B cell (primary cell): Measurements from ENCODE around the gene ACVR1. TPM values are rescaled to one million over a fixed set of nuclear protein-coding genes. Genes with fewer than 3 reads are reported as not detected.

ENCODE experiments used
- ATAC-seq: fragments of 200-7000 bp; cut with Tn5 transposase; one replicate; pipeline ENCODE4 v1.10.0; 2021; ENCODE audit warnings: low read depth, mild to moderate bottlenecking, moderate number of reproducible peaks, moderate library complexity
- CTCF ChIA-PET: fragments of 350-600 bp; sonication (Branson Sonifier 250); formaldehyde crosslinking; loops from one replicate; lab custom pipeline; 2021; ENCODE audit warnings: antibody characterized with exemption, inconsistent platforms; lab: Charles Lee
- POLR2A ChIA-PET: fragments of 350-600 bp; sonication (Branson Sonifier 250); formaldehyde crosslinking; loops from one replicate; lab custom pipeline; 2021; ENCODE audit warnings: antibody characterized with exemption; lab: Charles Lee
- DNase-seq: peaks from one replicate; pipeline ENCODE4 v3.0.0; 2013
- H2AFZ ChIP-seq: 2 replicates; pipeline ENCODE4 v1.6.1; 2012; ENCODE audit warnings: mild to moderate bottlenecking, low read depth, low read length; ENCODE audit not compliant: insufficient read depth, poor library complexity, severe bottlenecking
- H3K27ac ChIP-seq, 2 donors: 1 replicate in 1 of 2; 2 replicates in 1 of 2; pipeline ENCODE4 v1.5.1; 2012 to 2013; ENCODE audit warnings: low read length in 2 of 2, mild to moderate bottlenecking in 2 of 2, moderate library complexity in 1 of 2
- H3K27me3 ChIP-seq, 4 experiments: fragments of 200-600 bp in 1 of 4; sonication (generic) in 1 of 4; replicated peaks in 1 of 4; 1 replicate in 2 of 4; 2 replicates in 2 of 4; pipeline versions ENCODE4 v1.6.1 to v1.7.0; 2013 to 2016; ENCODE audit warnings: low read length in 3 of 4, mild to moderate bottlenecking in 2 of 4, mixed read lengths in 1 of 4, moderate library complexity in 1 of 4; ENCODE audit not compliant: insufficient read depth in 4 of 4, control insufficient read depth in 3 of 4; ENCODE audit errors: control extremely low read depth in 1 of 4
- H3K36me3 ChIP-seq, 2 experiments: replicated peaks in 1 of 2; 1 replicate in 1 of 2; 2 replicates in 1 of 2; pipeline versions ENCODE4 v1.6.1 to v1.7.1; 2013; ENCODE audit warnings: low read length in 1 of 2; ENCODE audit not compliant: insufficient read depth in 2 of 2, control insufficient read depth in 1 of 2; ENCODE audit errors: control extremely low read depth in 1 of 2, extremely low read depth in 1 of 2
- H3K4me1 ChIP-seq, 2 donors: fragments of 200-600 bp in 1 of 2; sonication (generic) in 1 of 2; 1 replicate in 1 of 2; 2 replicates in 1 of 2; pipeline versions ENCODE4 v1.5.1 to v1.6.1; 2013 to 2017; ENCODE audit warnings: low read length in 2 of 2; ENCODE audit not compliant: control insufficient read depth in 2 of 2, insufficient read depth in 2 of 2
- H3K4me2 ChIP-seq: replicated peaks from 2 replicates; pipeline ENCODE3; 2012; ENCODE audit warnings: mild to moderate bottlenecking, low read depth, low read length; ENCODE audit not compliant: poor library complexity, severe bottlenecking
- H3K4me3 ChIP-seq, 5 experiments: fragments of 200-600 bp in 1 of 5; sonication (generic) in 1 of 5; 1 replicate in 3 of 5; 2 replicates in 2 of 5; pipeline versions ENCODE4 v1.5.1 to v1.7.0; 2011 to 2016; ENCODE audit warnings: low read length in 4 of 5, mild to moderate bottlenecking in 4 of 5, low read depth in 2 of 5, control low read depth in 1 of 5, moderate library complexity in 1 of 5; ENCODE audit not compliant: insufficient read depth in 1 of 5; ENCODE audit errors: control extremely low read depth in 1 of 5, extremely low read depth in 1 of 5
- H3K79me2 ChIP-seq: fragments of 200-600 bp; sonication (generic); one replicate; pipeline ENCODE4 v1.6.0; 2016; ENCODE audit warnings: low read length; ENCODE audit not compliant: control insufficient read depth, insufficient read depth
- H3K9ac ChIP-seq: fragments of 200-600 bp; sonication (generic); 2 replicates; pipeline ENCODE4 v1.6.1; 2017; ENCODE audit warnings: mild to moderate bottlenecking, low read length, moderate library complexity
- H3K9me3 ChIP-seq, 3 donors: one replicate each; pipeline versions ENCODE4 v1.6.1 to v1.7.1; 2013; ENCODE audit warnings: low read length in 2 of 3; ENCODE audit not compliant: control insufficient read depth in 2 of 3, insufficient read depth in 1 of 3; ENCODE audit errors: control extremely low read depth in 1 of 3
- H4K20me1 ChIP-seq: 2 replicates; pipeline ENCODE4 v1.6.0; 2012; ENCODE audit warnings: mild to moderate bottlenecking, low read length; ENCODE audit not compliant: insufficient read depth, control insufficient read depth, poor library complexity, severe bottlenecking
- H3K27ac Mint-ChIP-seq: one replicate; pipeline ENCODE4 v1.8.0; 2021; ENCODE audit warnings: mixed read lengths
- H3K27me3 Mint-ChIP-seq: one replicate; pipeline ENCODE4 v1.8.0; 2021; ENCODE audit warnings: mixed read lengths
- H3K4me1 Mint-ChIP-seq: one replicate; pipeline ENCODE4 v1.8.0; 2021; ENCODE audit warnings: mixed read lengths
- H3K4me3 Mint-ChIP-seq: one replicate; pipeline ENCODE4 v1.8.0; 2021; ENCODE audit warnings: mixed read lengths
- H3K9me3 Mint-ChIP-seq: one replicate; pipeline ENCODE4 v1.8.0; 2022; ENCODE audit warnings: mixed read lengths; ENCODE audit not compliant: insufficient read depth
- CTCF ChIP-seq: fragments of 200-600 bp; IDR thresholded peaks from one replicate; pipeline ENCODE4 v1.8.0; 2022; ENCODE audit warnings: antibody characterized with exemption, mild to moderate bottlenecking
- EZH2 ChIP-seq: IDR thresholded peaks from 2 replicates; pipeline ENCODE4 v1.6.1; 2012; ENCODE audit warnings: borderline replicate concordance, low read depth, mild to moderate bottlenecking, moderate library complexity, low read length; ENCODE audit not compliant: insufficient read depth, poor library complexity, severe bottlenecking
- WGBS: methylation state at CpG from one replicate; pipeline ENCODE4 v1.1.5; 2013; ENCODE audit warnings: missing lambda C conversion rate; ENCODE audit not compliant: insufficient coverage; 5-methylcytosine and 5-hydroxymethylcytosine counted together
- intact Hi-C: fragments of 100-400 bp; cut with micrococcal nuclease; formaldehyde crosslinking; loops from one replicate; pipeline ENCODE4 v1.10.0; 2022
- polyA plus RNA-seq: library from polyadenylated mRNA; depleted of rRNA; stranded (reverse); fragments of >200 nt; gene quantifications from 2 replicates; pipeline ENCODE4 v1.2.3, GENCODE V29; 2012
- total RNA-seq, 2 donors: library from RNA; stranded (reverse); fragments of 120-200 nt in 1 of 2; gene quantifications; 1 replicate in 1 of 2; 2 replicates in 1 of 2; pipeline versions ENCODE4 v1.2.3 to v1.2.4, GENCODE V29; 2013 to 2022

Gene ACVR1
- total and polyA plus RNA-seq, 2 donors (not counting 1 experiment from before 2014, with no cell fraction given): 3.7 to 11.7 TPM

GRCh38 chr2:157919181-157919580 lies 43.1 kb upstream of the ACVR1 start:
- H3K27me3 Mint-ChIP-seq: peaks cover 12% of the 10 kb centered on the region
- H3K4me1 ChIP-seq: no peaks in the 10 kb centered on the region
- H3K9me3 ChIP-seq: peaks cover 0 to 3% (median 0%) of the 10 kb centered on the region in 3 donors
- H4K20me1 ChIP-seq: no peaks in the 10 kb centered on the region
- intact Hi-C loops: no loop called here
- H3K9ac ChIP-seq: no peak overlapping the region
- H3K27ac ChIP-seq: no peak overlapping the region
- no peak overlapping the region for H3K4me3 Mint-ChIP-seq
- no peak overlapping the region for H3K4me2 ChIP-seq
- TF ChIP-seq CTCF: no peak
- no peak for TF ChIP-seq EZH2
- ATAC-seq (no peak), DNase-seq (no peak)
- ChIA-PET POLR2A (no interaction called here), CTCF (no interaction called here)
- H2AFZ ChIP-seq: no peak overlapping the region
- 88% methylated on average over 4 of the region's 6 CpGs for WGBS
- no peaks in the 10 kb centered on the region for H3K9me3 Mint-ChIP-seq
- no peaks in the 10 kb centered on the region for H3K36me3 ChIP-seq
- no peaks in the 10 kb centered on the region for H3K4me1 Mint-ChIP-seq
- no peak overlapping the region for H3K4me3 ChIP-seq
- no peaks in the 10 kb centered on the region for H3K79me2 ChIP-seq
- H3K27ac Mint-ChIP-seq: no peak overlapping the region
- H3K27me3 ChIP-seq: no peaks in the 10 kb centered on the region

GRCh38 chr2:157918319-157918718 lies 42.2 kb upstream of the ACVR1 start:
- Mint-ChIP-seq H3K9me3 (peaks cover 2% of the 10 kb centered on the region), H3K4me3 (no peak overlapping the region), H3K4me1 (no peaks in the 10 kb centered on the region), H3K27me3 (peaks cover 15% of the 10 kb centered on the region), H3K27ac (no peak overlapping the region)
- no peak for DNase-seq
- peaks cover 0 to 7% (median 0%) of the 10 kb centered on the region in 3 donors for H3K9me3 ChIP-seq
- no peak for TF ChIP-seq CTCF
- no peak for TF ChIP-seq EZH2
- CTCF ChIA-PET: no interaction called here
- H3K27me3 ChIP-seq: no peaks in the 10 kb centered on the region
- POLR2A ChIA-PET: no interaction called here
- no peak overlapping the region for H2AFZ ChIP-seq
- H3K4me2 ChIP-seq: no peak overlapping the region
- H3K4me3 ChIP-seq: no peak overlapping the region
- H3K79me2 ChIP-seq: no peaks in the 10 kb centered on the region
- intact Hi-C loops: no loop called here
- H3K4me1 ChIP-seq: no peaks in the 10 kb centered on the region
- no peaks in the 10 kb centered on the region for H3K36me3 ChIP-seq
- no peak overlapping the region for H3K9ac ChIP-seq
- H3K27ac ChIP-seq: no peak overlapping the region
- WGBS: 100% methylated on average over 1 of the region's 1 CpG
- H4K20me1 ChIP-seq: no peaks in the 10 kb centered on the region
- no peak for ATAC-seq
